GM12872 (cell line): ENCODE results near the gene ARHGEF4.

ENCODE experiments used
- CTCF ChIP-seq: IDR thresholded peaks from 3 replicates; pipeline ENCODE4 v1.5.1; 2011; ENCODE audit warnings: low read depth, mild to moderate bottlenecking, low read length, moderate library complexity; ENCODE audit not compliant: insufficient read depth

The ARHGEF4 gene

DNA sequence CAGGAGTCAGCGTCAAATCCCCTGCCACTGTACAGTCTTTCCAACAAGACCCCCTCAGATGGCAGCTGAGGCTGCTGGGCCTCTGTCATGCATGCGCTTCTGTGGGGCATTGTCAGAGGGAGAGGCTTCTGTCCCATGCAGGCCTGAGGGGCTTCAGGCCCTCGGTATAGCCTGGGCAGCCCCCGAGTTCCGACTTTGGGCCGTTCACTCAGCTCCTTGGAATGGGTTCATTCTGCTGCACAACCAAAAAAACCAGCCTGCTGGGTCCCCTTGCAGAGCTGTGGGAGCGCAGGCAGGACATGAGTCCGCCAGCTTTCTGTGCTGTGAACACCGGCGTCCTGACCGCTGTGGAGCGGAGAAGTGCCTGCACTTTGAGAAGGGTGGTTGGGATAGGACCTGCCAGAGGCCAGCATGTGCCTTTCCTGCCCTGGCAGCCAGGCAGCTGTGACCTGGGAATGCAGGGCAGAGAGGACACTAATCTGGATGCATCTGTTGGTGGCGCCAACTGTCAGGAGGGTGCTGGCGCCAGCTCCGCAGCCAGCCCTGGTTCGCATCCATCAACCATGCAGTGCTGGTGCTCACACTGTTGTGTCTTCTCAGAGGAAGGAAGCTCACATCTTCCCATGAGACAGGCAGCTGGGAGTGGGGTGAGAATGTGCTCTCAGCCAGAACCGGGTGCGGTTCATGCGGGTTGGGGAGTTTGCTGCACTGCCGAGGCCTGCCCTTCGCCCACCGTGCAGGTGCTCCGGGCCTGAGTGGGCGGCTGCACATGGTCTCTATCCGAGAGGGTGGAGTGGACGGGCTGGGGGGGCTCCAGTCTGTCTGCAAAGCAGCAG is 14.3 kb downstream of the ARHGEF4 start:
- TF ChIP-seq CTCF: no peak

DNA sequence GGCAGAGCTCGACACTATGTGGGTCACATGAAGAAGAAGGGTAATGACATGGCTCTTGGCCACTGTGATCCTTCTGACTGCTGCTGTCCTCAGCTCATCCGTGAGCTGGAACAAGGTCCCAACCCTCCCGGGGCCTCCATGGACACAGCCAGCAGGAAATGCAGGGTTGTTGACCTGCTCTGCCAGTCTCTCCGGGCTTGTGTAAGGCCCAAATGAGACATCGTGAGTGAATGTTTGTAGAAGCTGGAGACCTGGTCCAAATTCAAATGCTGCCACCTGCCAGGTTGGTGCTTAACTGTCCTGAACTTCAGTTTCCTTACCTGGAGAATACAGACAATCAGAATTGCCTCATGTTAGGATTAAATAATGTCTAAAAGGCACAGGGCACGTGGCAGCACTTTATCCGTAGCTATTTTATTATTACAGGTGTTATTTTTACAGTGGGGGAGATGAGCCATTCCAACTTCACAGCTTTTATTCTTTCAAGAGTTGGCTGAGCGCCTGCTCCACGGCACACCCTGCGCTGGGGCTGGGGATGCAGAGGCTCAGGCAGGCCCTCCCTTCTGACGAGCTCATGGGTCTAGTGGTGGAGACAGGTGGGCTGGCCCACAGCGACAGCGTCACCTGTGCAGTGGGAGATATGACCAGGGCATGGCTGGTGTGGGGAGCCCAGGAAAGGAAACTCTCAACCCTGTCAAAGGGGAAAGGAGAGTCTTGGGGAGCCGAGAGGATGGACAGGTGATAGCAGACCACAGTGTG is 15.1 kb downstream of the ARHGEF4 start:
- TF ChIP-seq CTCF: no peak

GRCh38 chr2:130852521-130853115 is 15.9 kb downstream of the ARHGEF4 start:
- no peak for TF ChIP-seq CTCF

GRCh38 chr2:130853391-130853790 is 16.7 kb downstream of the ARHGEF4 start:
- TF ChIP-seq CTCF: no peak

- TF ChIP-seq CTCF: no peak
Observed at GRCh38 chr2:130854301-130854700, 17.6 kb downstream of the ARHGEF4 start.

DNA sequence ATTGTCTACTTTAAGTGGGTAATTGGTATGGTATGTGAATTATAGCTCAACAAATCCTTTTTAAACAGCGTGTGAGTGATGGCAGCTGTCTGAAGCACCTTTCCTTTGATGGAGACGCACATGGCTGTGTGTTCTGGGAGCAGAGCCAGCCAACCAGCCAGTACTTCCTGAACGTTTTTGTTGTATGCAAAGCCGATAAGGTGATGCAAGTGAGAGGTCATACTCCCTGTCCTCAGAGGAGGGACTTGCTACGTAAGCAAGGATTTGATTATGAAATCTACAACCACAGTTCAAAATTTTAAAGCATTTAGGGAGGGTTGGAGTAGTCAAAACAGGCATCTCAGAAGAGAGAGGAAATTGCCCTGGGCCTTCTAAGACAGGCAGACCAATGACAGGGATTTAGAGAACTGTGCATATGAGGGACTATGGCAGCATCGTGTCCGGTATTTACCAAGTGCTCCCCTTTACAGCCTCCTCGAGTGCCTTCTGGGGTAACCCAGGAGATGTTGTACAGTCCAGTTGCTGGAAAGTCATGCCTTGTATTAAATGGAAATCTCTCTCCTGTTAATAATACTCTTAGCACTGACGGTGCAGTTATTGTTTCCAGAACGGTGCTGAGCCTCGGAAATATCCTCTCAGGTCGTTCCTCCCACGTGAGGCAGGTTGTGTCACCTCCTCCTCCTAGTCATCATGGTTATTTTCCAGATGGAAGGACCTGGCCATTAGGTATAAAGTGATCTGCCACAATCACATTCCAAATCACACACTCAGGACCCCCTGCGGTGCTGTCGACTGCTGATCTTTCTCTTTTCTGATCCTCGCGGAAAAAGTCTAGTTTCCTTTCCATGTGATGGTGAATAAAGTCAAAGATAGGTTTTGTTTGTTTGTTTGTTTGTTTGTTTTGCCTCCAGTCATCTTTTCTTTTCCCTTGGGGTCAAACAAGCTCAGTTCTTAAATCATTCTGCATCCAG is 28.4 kb downstream of the ARHGEF4 start:
- no peak for TF ChIP-seq CTCF
